Activated CD4-positive, alpha-beta T cell treated with anti-CD3 and anti-CD28 coated beads, Interleukin-2, amount 50 U/mL, for 24 hours (primary cell): ENCODE data around the gene RORB.
"Not testable (repeated sequence)": the region's sequence is repeated elsewhere in the genome, so short reads cannot be mapped to it uniquely, and the experiment has no call there.

Source experiments
- DNase-seq, 2 donors: peaks; one replicate each; pipeline ENCODE4 v3.0.0-alpha.2; 2020; ENCODE audit warnings: low read depth in 1 of 2, low spot score in 1 of 2

Gene RORB

GRCh38 chr9:74512416-74512815, 15.3 kb downstream of the RORB start:
- no peak for DNase-seq

- no peak for DNase-seq
Observed at GRCh38 chr9:74513221-74513620, 16.1 kb downstream of the RORB start.

- no peak for DNase-seq
Observed at GRCh38 chr9:74517188-74517587, 20.1 kb downstream of the RORB start.

- DNase-seq = no peak
Observed at GRCh38 chr9:74519419-74519818, 22.3 kb downstream of the RORB start.

GRCh38 chr9:74521009-74521408, 23.9 kb downstream of the RORB start:
- DNase-seq = no peak

- DNase-seq = no peak
Observed at GRCh38 chr9:74524289-74524688, 27.2 kb downstream of the RORB start.

GRCh38 chr9:74526215-74526614, 29.1 kb downstream of the RORB start:
- no peak for DNase-seq

- no peak for DNase-seq
Observed at GRCh38 chr9:74527718-74528117, 30.6 kb downstream of the RORB start.

- DNase-seq = no peak
Observed at GRCh38 chr9:74528207-74528606, 31.1 kb downstream of the RORB start.

- DNase-seq = not testable (repeated sequence)
Observed at GRCh38 chr9:74530458-74530857, 33.3 kb downstream of the RORB start.

- no peak for DNase-seq
Observed at GRCh38 chr9:74533253-74533652, 36.1 kb downstream of the RORB start.

- no peak for DNase-seq
Observed at GRCh38 chr9:74534841-74535240, 37.7 kb downstream of the RORB start.

- no peak for DNase-seq
Observed at GRCh38 chr9:74543145-74543544, 46.0 kb downstream of the RORB start.

GRCh38 chr9:74551266-74551665, 54.1 kb downstream of the RORB start:
- DNase-seq = no peak

- DNase-seq = no peak
Observed at GRCh38 chr9:74554751-74555419, 57.8 kb downstream of the RORB start.

- no peak for DNase-seq
Observed at GRCh38 chr9:74555565-74555964, 58.4 kb downstream of the RORB start.

- DNase-seq = no peak
Observed at GRCh38 chr9:74556685-74557084, 59.5 kb downstream of the RORB start.

GRCh38 chr9:74557571-74557970, 60.4 kb downstream of the RORB start:
- DNase-seq = no peak

- no peak for DNase-seq
Observed at GRCh38 chr9:74562611-74563010, 65.5 kb downstream of the RORB start.

GRCh38 chr9:74570879-74571512, 73.9 kb downstream of the RORB start:
- DNase-seq = no peak

GRCh38 chr9:74573640-74574191, 76.6 kb downstream of the RORB start:
- DNase-seq = no peak

GRCh38 chr9:74576176-74576575, 79.0 kb downstream of the RORB start:
- DNase-seq = no peak

- no peak for DNase-seq
Observed at GRCh38 chr9:74577956-74578355, 80.8 kb downstream of the RORB start.
